GM12878 (cell line): ENCODE data around the gene GPR78. TPM values are rescaled to one million over a fixed set of nuclear protein-coding genes. Genes with fewer than 3 reads are reported as not detected.
"Not testable (repeated sequence)": the region's sequence is repeated elsewhere in the genome, so short reads cannot be mapped to it uniquely, and the experiment has no call there.

Experiments used
- ATAC-seq: fragments of 200-7000 bp; cut with Tn5 transposase; 3 replicates; pipeline ENCODE4 v1.9.1; 2020; ENCODE audit warnings: mild to moderate bottlenecking, moderate library complexity
- BruUV-seq: library from RNA; stranded (reverse); fragments of 400-500 nt; replicated peaks from 2 replicates; lab custom pipeline; 2021; lab: Mats Ljungman, UMichigan
- CTCF ChIA-PET: fragments of 300-600 bp; sonication (Branson Sonifier 250); formaldehyde crosslinking; extraction: SDS; loops from one replicate; lab custom pipeline; 2021; ENCODE audit warnings: inconsistent platforms; lab: Yijun Ruan, JAX
- POLR2A ChIA-PET: fragments of 350-600 bp; formaldehyde crosslinking; extraction: SDS; loops from one replicate; lab custom pipeline; 2021; ENCODE audit warnings: inconsistent platforms; lab: Charles Lee
- RAD21 ChIA-PET: fragments of 300-600 bp; sonication (Branson Sonifier 250); formaldehyde crosslinking; loops from one replicate; lab custom pipeline; 2023; ENCODE audit warnings: antibody characterized with exemption; ENCODE audit not compliant: unreplicated experiment; lab: Charles Lee
- SMC1A ChIA-PET: fragments of 300-600 bp; sonication (Branson Sonifier 250); formaldehyde crosslinking; loops from one replicate; lab custom pipeline; 2023; ENCODE audit not compliant: unreplicated experiment, uncharacterized antibody; lab: Charles Lee
- DNase-seq: peaks from one replicate; pipeline ENCODE4 v3.0.0-alpha.2; 2011; ENCODE audit warnings: low read depth, low spot score
- FAIRE-seq: peaks from 3 replicates; lab custom pipeline; 2011; peaks lifted over from hg19 to GRCh38; lab: Jason Lieb, UNC
- H2AFZ ChIP-seq: 2 replicates; pipeline ENCODE4 v1.6.0; 2011; ENCODE audit warnings: low read depth, low read length, control low read depth; ENCODE audit not compliant: control insufficient read depth
- H3K27ac ChIP-seq: 2 replicates; pipeline ENCODE4 v1.5.1; 2011; ENCODE audit warnings: control low read depth; ENCODE audit not compliant: control insufficient read depth, insufficient read depth
- H3K27me3 ChIP-seq, 2 experiments: replicated peaks in 1 of 2; 2 replicates each; pipeline versions ENCODE4 v1.6.0 to v1.6.1; 2011; ENCODE audit warnings: low read length in 1 of 2; ENCODE audit not compliant: control insufficient read depth in 2 of 2, insufficient read depth in 2 of 2
- H3K36me3 ChIP-seq, 2 experiments: 2 replicates each; pipeline ENCODE4 v1.5.1; 2011; ENCODE audit warnings: low read length in 1 of 2; ENCODE audit not compliant: control insufficient read depth in 2 of 2, insufficient read depth in 2 of 2
- H3K4me1 ChIP-seq: 2 replicates; pipeline ENCODE4 v1.6.1; 2011; ENCODE audit warnings: mild to moderate bottlenecking, low read length, moderate library complexity, mixed read lengths; ENCODE audit not compliant: control insufficient read depth, insufficient read depth
- H3K4me2 ChIP-seq: 2 replicates; pipeline ENCODE4 v1.6.0; 2011; ENCODE audit warnings: control low read depth; ENCODE audit not compliant: control insufficient read depth, insufficient read depth
- H3K4me3 ChIP-seq: fragments of 200-600 bp; sonication (generic); 2 replicates; pipeline ENCODE4 v1.5.1; 2016
- H3K79me2 ChIP-seq: 2 replicates; pipeline ENCODE4 v1.6.0; 2011; ENCODE audit warnings: low read length; ENCODE audit not compliant: control insufficient read depth, insufficient read depth
- H3K9ac ChIP-seq: 2 replicates; pipeline ENCODE4 v1.8.0; 2011; ENCODE audit warnings: low read length, control low read depth, mixed read lengths; ENCODE audit not compliant: control insufficient read depth, insufficient read depth
- H3K9me3 ChIP-seq: replicated peaks from 3 replicates; pipeline ENCODE4 v1.5.1; 2011; ENCODE audit warnings: mild to moderate bottlenecking, low read length; ENCODE audit not compliant: control insufficient read depth, insufficient read depth
- H4K20me1 ChIP-seq: 2 replicates; pipeline ENCODE4 v1.6.0; 2011; ENCODE audit not compliant: control insufficient read depth, insufficient read depth
- IRF5 ChIP-seq: fragments of 450-650 bp; IDR thresholded peaks from 2 replicates; pipeline ENCODE4 v1.6.1; 2017; ENCODE audit warnings: borderline replicate concordance
- NBN ChIP-seq: fragments of 450-650 bp; IDR thresholded peaks from 2 replicates; pipeline ENCODE4 v1.6.1; 2016
- YBX1 ChIP-seq: fragments of 450-650 bp; IDR thresholded peaks from 2 replicates; pipeline ENCODE4 v1.6.1; 2016; ENCODE audit warnings: antibody characterized with exemption
- WGBS: methylation state at CpG from one replicate; pipeline ENCODE4 v1.1.6; 2016; ENCODE audit warnings: low lambda C conversion rate; ENCODE audit not compliant: insufficient replicate concordance, insufficient coverage; ENCODE audit errors: missing lambda C conversion rate; 5-methylcytosine and 5-hydroxymethylcytosine counted together
- in situ Hi-C: fragments of 300-500 bp; cut with MboI; formaldehyde crosslinking; loops from 9 replicates; pipeline ENCODE4 v1.14.3; 2018; ENCODE audit warnings: mixed read lengths
- intact Hi-C: fragments of 100-400 bp; cut with micrococcal nuclease; formaldehyde crosslinking; loops from one replicate; pipeline ENCODE4 v1.14.2; 2022; ENCODE audit not compliant: unreplicated experiment
- polyA plus RNA-seq, 11 experiments: library from polyadenylated mRNA; depleted of rRNA in 4 of 11; unstranded in 6 of 11; stranded (reverse) in 5 of 11; fragments of >200 nt; fragmentation: Nextera tagmentation in 4 of 11; fragmentation: Illumina TruSeq in 1 of 11; extraction: Ambion mirVana in 4 of 11; extraction: Trizol in 1 of 11; gene quantifications; 1 replicate in 1 of 11; 2 replicates in 10 of 11; pipeline versions ENCODE4 v1.2.1 to v1.2.3, GENCODE V29; 2011 to 2016; ENCODE audit warnings: inconsistent platforms in 2 of 11, missing spikeins in 2 of 11, low read depth in 1 of 11
- total RNA-seq, 4 experiments: library from RNA; depleted of rRNA in 3 of 4; stranded (reverse); fragments of >200 nt in 3 of 4; fragmentation: Illumina TruSeq in 1 of 4; extraction: Trizol in 1 of 4; gene quantifications; 2 replicates each; pipeline versions ENCODE4 v1.2.1 to v1.2.3, GENCODE V29; 2013 to 2021

GPR78 gene
- total and polyA plus RNA-seq, 10 of the 15 experiments (the other 5 are each of a cell fraction or from before 2014, with no cell fraction given) = 0.03 TPM; not detected in 9

GRCh38 chr4:8618961-8619720 lies 38.9 kb downstream of the GPR78 start (continued):
- TF ChIP-seq IRF5 (no peak), NBN (no peak), YBX1 (no peak)

- H3K9me3 ChIP-seq, BruUV-seq, H3K79me2 ChIP-seq, H3K4me1 ChIP-seq, SMC1A ChIA-PET, ATAC-seq, RAD21 ChIA-PET, H3K4me3 ChIP-seq, H2AFZ ChIP-seq, H3K36me3 ChIP-seq, H3K9ac ChIP-seq, POLR2A ChIA-PET, CTCF ChIA-PET, H4K20me1 ChIP-seq, DNase-seq, H3K4me2 ChIP-seq, intact Hi-C loops, FAIRE-seq, H3K27ac ChIP-seq, H3K27me3 ChIP-seq, in situ Hi-C loops: not testable (repeated sequence)
- no CpG with 5 or more reads among the region's 14 CpGs for WGBS
Measured at GRCh38 chr4:8621135-8621534, 40.9 kb downstream of the GPR78 start.

- POLR2A ChIA-PET, SMC1A ChIA-PET, H3K9me3 ChIP-seq, H2AFZ ChIP-seq, H3K36me3 ChIP-seq, H3K4me2 ChIP-seq, intact Hi-C loops, RAD21 ChIA-PET, H3K79me2 ChIP-seq, in situ Hi-C loops, H3K4me1 ChIP-seq, H3K27ac ChIP-seq, H3K4me3 ChIP-seq, BruUV-seq, FAIRE-seq, DNase-seq, H3K9ac ChIP-seq, CTCF ChIA-PET, H4K20me1 ChIP-seq, H3K27me3 ChIP-seq: not testable (repeated sequence)
- WGBS = no CpG with 5 or more reads among the region's 29 CpGs
- ATAC-seq = peak; percentile 49; the same call in 2 of the 3 replicates
Measured at GRCh38 chr4:8624601-8625272, 44.5 kb downstream of the GPR78 start.

GRCh38 chr4:8630240-8630905 lies 50.2 kb downstream of the GPR78 start:
- H3K4me3 ChIP-seq, in situ Hi-C loops, H4K20me1 ChIP-seq, H3K9me3 ChIP-seq, H3K27ac ChIP-seq, POLR2A ChIA-PET, RAD21 ChIA-PET, BruUV-seq, H3K9ac ChIP-seq, H3K4me1 ChIP-seq, DNase-seq, H3K27me3 ChIP-seq, CTCF ChIA-PET, H3K4me2 ChIP-seq, H3K36me3 ChIP-seq, H2AFZ ChIP-seq, FAIRE-seq, H3K79me2 ChIP-seq, SMC1A ChIA-PET, intact Hi-C loops: not testable (repeated sequence)
- peak; percentile 49; the same call in 2 of the 3 replicates for ATAC-seq
- WGBS = no CpG with 5 or more reads among the region's 29 CpGs
